ENCODE results near the gene TP53AIP1.
A peak's percentile ranks its signal among the peaks of the same experiment; 100 is the strongest.
"Not testable (repeated sequence)": the region's sequence is repeated elsewhere in the genome, so short reads cannot be mapped to it uniquely, and the experiment has no call there.

The TP53AIP1 gene

DNA sequence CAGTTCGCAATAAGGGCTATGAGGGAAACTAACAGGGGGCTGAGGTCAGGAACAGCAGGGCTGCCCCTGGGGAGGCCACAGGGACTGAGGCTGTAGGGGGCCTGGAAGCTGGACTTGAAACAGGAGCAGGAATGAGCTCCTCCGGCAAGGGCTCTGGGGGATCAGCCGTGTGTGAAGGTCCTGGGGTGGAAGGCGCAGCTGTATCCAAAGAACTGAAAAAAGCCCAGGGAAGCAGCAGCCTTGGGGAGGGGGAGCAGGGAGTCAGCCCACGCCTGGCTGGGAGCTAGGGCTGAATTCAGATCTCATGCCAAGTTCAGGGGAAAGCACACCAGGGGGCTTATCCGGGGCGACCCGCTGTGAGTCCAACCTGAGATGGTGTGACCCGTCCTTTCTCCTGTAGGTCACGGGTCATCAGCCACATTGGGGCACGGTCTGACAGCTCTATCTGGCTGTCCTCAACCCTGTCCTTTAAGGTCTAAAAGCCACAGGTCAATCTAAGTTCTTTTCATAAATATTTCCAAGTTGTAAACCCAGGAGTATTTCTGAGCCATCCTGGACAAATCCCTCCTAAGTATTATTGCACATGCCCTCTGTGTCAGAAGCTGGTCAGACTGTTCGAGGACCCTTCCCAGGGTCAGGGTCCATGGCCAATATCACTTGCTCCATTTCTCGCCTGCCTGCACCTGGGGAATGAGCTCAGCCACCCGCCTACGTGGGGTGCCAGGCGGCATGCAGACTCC is 18.0 kb downstream of the TP53AIP1 start:
- DNase-seq = no peak

GRCh38 chr11:128924104-128924503 is 18.6 kb downstream of the TP53AIP1 start:
- no peak for DNase-seq

DNA sequence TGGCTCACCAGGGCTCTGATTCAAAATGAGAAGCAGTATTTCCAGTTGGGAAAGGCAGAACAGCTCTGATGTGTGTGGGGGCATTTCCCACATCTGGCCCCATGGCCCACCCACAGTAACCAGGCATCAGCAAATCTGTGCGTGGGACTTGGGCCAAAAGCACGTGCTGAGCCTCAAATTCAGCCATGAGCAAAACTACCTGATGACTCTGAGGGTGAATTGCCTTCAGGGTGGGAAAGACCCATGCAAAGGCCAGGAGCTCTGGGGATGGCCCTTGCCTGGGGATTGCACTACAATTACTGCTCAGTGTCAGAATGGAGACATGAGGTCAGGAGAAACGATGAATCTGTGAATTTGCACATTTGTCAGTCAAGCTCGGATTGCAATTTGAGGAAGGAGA is 20.9 kb downstream of the TP53AIP1 start:
- DNase-seq = no peak

GRCh38 chr11:128920666-128921065 is 22.0 kb downstream of the TP53AIP1 start:
- DNase-seq = no peak

- DNase-seq = not testable (repeated sequence)
Measured at GRCh38 chr11:128919635-128920034, 23.0 kb downstream of the TP53AIP1 start.

DNA sequence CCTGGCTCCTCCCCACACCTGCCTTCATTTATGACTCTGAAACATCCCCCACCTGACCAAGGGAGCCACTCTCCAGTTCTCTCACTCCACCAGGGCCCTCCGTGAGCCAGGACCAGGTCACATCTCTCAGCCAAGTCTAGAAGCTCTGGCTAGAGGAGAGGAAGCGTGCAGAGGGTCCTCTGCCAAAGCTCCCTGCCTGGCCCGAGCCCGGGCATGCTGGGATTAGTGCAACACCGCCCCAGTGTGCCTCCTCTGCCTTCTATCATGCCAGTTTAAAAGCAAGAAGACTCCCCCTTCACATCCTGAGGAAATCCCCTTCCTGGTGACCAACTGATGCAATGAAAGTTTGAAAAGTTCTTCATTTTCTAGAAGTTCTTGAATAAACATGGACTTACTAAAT is 23.5 kb downstream of the TP53AIP1 start:
- DNase-seq = no peak

DNA sequence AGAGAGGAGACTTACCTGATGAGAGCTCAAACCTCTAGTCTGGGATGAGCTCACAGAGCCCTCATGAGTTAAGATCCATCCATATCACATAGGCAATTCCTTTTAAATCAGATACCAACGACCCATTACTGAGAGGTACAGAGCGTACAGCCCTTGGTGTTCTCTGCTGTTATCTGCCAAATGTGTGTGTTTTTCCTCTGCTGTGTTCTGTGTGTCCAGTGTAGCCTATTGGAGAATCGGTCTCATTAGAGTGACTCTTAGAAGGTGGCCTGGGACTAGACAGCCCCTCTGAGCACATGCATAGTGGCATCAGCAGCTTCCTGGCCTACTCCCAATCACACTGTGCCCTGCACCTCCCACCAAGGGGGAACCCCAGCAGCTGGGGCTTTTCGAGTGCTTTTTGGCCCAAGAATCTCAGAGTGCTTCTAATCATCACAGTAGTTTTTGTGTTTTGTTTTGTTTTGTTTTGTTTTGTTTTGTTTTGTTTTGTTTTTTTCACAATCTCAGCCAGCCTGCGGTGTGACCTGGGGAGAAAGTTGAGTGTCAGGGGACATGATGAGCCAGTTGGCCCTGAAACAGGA is 25.4 kb downstream of the TP53AIP1 start:
- DNase-seq = no peak

DNA sequence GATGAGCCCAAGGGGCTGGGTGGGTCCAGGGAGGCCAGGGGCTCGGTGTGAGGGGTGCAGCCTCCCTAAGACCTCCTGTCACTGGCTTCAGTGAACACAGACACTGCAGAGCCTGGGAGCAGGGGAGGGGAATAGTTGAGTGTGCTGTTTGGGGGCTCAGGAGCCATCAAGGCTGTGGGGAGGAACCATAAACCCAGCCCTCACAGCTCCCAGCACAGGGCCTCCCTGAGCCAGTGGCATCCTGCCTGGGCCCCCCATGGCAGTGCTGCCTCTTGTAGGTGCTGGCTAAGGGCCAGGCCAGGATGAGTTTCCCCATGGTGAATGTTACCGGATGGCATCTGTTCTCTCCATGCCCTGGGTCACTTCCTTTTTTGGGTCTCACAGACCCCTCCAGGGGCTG is 26.0 kb downstream of the TP53AIP1 start:
- DNase-seq = no peak

DNA sequence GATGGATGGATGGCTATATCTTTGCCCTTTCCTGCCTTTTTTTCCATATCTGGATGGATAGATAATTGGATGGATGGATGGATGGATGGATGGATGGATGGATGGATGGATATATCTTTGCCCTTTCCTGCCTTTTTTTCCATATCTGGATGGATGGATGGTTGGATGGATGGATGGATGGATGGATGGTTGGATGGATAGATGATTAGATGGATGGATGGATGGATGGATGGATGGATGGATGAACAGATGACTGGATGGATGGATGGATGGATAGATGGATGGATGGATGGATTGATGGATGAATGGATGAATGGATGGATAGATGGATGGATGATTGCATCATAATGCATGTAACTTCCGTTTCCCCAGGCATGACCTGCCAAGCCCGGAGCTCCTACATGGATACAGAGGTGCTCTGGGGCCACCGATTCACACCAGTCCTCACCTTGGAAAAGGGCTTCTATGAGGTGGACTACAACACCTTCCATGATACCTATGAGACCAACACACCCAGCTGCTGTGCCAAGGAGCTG is 26.6 kb downstream of the TP53AIP1 start:
- no peak for DNase-seq

DNA sequence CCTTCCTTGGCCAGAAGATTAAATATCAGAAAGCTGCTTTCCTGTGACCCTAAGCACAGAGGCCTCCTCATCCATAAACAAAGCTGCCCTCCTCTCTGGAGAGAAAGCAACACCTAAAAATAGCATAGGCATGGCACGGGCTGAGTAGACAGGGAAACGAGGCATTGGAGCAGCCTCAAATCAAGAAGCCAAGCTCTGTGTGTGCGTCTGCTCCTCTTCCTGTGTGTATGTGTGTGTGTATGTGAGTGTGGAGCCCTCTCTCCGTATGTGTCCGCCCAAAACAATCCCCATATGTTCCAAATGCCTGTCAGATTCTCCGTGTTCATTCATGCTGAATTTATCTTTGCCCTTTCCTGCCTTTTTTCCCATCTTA is 27.5 kb downstream of the TP53AIP1 start:
- DNase-seq = no peak

GRCh38 chr11:128914216-128915148 is 28.2 kb downstream of the TP53AIP1 start:
- DNase-seq = no peak

GRCh38 chr11:128913806-128914205 is 28.9 kb downstream of the TP53AIP1 start:
- no peak for DNase-seq

DNA sequence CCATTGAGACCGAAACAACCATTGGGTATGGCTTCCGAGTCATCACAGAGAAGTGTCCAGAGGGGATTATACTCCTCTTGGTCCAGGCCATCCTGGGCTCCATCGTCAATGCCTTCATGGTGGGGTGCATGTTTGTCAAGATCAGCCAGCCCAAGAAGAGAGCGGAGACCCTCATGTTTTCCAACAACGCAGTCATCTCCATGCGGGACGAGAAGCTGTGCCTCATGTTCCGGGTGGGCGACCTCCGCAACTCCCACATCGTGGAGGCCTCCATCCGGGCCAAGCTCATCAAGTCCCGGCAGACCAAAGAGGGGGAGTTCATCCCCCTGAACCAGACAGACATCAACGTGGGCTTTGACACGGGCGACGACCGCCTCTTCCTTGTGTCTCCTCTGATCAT is 31.0 kb downstream of the TP53AIP1 start:
- DNase-seq = no peak

- no peak for DNase-seq
Measured at GRCh38 chr11:128911239-128911638, 31.4 kb downstream of the TP53AIP1 start.

DNA sequence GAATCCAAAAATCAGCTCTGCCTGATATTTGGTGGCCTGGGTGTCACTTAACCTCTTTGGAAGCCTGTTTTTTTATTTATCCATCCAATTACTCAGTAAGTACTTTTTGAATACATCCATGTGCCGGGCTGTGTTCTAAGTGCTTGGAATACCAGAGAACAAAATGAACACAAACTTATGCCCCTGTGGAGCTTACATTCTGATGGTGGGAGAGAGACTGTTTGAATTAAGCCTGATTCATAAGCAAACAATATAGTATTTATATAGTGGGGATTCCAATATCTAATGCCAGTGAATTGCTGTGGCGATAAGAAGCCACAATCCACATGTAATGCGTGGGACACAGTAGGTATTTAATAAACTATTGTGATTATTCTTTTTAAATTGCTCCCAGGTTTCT is 32.1 kb downstream of the TP53AIP1 start:
- no peak for DNase-seq

DNA sequence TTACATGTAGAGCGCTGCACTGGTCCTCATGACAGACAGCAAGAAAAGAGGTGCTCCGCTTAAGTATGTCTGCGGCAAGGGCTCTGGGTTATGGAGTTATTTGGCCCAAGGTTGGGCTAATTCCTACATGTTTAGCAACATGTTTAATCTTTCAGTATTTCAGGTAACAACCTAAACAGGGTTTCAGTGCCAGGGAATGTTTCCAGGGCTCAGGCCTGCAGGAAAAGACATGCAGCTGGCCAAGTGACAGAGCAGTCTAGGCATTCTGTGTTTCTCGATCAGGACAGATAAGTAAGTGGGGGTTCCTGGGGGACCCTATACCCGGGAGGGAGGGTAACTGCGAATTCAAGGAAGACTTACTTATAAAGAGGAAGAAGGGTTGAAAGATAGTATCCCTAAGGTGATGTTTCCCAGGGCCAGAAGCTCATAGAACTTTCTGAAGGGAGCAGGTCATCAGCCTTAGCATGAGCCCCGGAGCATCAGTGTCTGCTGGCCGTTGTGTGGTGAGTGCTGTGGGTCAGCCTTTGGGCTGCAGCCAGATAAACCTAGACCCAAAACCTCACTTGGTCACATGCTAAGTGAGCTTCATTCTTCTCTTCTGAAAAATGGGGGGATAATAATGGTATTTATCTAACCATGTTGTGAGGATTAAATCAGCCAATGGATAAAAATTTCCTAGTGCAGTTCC is 33.1 kb downstream of the TP53AIP1 start:
- no peak for DNase-seq

DNA sequence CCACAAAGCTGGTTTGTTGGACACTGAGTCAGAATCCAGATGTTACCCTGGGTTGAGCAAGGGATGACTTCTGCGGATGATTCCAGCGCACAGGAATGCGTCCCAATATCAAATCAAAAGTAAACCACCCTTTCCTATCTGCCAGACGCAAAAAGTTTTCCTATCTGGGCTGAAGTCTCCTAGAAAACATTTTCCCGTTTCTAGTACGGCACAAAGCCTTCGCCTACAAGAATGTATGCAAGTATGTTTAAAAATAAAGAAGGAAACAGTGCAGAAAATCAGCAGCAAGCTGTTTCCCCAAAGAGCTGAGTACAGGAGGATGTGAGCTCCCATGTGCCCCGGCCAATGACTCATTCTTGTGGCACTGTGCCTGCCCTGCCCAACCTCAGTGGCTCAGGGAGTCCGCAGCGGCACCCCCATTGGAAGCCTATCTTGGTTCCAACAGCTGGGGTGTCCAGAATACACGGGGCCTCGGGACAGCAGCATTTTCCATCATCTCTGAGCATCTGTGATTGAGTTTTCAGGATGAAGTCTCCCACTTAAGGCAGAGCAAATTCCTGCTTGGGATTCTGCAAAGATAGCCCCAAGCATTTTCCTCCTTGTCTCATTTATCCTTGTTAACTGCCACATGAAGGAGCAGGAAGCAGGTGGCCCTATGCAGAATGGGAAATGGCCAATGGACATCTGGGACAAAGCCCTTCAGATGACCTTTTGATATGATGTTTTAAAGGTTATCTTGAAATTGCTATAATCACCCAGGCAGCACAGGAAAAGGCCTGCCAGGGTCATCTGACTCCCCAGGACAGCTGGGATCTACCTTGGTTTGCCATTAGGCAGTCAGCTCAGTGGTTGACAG is 34.1 kb downstream of the TP53AIP1 start:
- no peak for DNase-seq

- DNase-seq = no peak
Measured at GRCh38 chr11:128907585-128907984, 35.1 kb downstream of the TP53AIP1 start.

DNA sequence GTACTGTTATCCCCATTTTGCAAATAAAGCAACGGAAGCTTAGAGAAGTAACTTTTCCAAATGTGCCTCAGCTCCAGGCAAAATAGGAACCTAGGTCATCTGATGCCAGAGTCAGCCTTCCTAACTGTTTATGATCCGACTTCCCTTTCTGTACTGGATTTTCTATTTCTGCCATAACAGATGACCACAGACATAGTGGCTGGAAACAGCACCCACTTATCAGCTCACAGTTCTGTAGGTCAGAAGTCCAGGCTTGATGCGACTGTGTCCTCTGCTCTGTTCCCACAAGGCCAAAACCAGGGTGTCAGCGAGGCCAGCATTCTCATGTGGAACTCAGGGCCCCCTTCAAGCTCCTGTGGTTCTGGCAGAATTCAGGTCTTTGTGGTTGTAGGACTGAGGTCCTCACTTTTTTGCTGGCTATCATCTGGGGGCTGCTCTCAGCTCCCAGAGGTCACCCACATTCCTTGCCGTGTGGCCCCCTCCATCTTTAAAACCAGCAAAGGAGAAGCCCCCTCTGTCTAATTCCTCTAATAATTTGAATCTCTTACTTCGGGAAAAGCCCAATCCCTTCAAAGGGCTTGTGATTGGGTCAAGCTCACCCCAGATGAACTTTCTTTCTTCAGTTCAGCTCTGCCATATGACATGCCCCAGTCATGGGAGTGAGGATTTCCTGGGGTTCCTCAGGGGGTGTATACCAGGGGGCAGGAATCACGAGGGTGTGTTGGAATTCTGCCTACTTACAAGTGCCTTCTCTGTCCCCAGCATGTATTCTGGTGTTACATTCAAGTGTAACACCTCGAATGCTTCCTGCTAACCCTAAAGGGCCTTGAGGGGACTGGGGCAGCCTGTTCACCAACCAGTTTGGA is 36.3 kb downstream of the TP53AIP1 start:
- no peak for DNase-seq

DNA sequence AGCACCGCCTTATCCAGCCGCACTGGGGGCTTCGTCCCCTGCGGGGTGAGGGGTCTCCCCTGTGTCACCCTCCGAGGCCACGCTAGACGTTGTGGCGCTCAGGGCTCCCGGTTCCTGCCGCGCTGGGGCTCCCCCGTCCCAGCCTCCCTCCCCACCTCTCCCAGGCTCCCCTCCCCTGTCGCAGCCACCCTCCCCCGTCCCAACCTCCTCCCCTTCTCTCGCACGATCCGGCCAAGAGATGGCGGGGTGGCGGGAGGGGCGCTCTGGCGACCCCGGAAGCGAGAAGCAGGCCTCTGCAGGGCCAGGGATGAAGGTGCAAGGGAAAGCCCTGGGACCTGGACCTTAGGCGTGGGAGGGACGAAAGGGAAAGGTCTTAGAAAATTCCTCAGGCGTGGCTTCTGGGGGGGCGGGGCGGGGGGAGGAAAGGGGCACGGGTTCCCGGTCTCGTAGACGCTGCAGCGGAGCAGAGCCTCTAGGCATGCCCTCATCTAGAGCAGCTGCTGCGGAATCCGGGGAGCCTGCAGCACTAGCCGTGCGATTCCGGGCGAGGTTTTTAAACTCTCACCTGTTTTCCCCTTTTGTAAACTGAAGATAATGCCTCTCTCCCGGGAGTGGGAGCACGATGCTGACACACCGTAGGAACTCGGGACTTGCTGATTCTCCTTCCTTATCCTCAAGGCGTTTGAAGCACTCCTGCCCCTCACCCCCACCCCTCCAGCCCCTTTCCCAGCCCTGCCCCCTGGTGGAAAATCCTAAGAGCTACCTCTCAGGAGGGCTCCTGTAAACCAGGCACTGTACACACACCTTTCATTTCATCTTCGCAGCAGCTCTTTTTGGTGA is 37.1 kb downstream of the TP53AIP1 start:
- peak; percentile 67 for DNase-seq
